A549 (cell line): ENCODE measurements around the gene TMEM164.

ENCODE experiments used
- BHLHE40 ChIP-seq: IDR thresholded peaks from 2 replicates; pipeline ENCODE4 v1.6.1; 2012; ENCODE audit warnings: low read depth, low read length, inconsistent platforms
- JUNB ChIP-seq: fragments of >200 bp; sonication (Bioruptor Twin); formaldehyde crosslinking; IDR thresholded peaks from 2 replicates; pipeline ENCODE4 v1.6.1; 2016
- NFE2L2 ChIP-seq: fragments of 150-350 bp; conservative IDR thresholded peaks from 2 replicates; pipeline ENCODE4 v1.6.1; 2014; ENCODE audit warnings: low read length
- PHF8 ChIP-seq: fragments of 200-600 bp; sonication (generic); IDR thresholded peaks from 2 replicates; pipeline ENCODE4 v1.6.1; 2016; ENCODE audit warnings: low read depth, mild to moderate bottlenecking, antibody characterized with exemption, moderate library complexity, borderline replicate concordance
- POLR2A ChIP-seq: IDR thresholded peaks from 2 replicates; pipeline ENCODE4 v1.6.1; 2012; ENCODE audit warnings: mild to moderate bottlenecking, low read length
- RNF2 ChIP-seq: fragments of 200-600 bp; sonication (generic); IDR thresholded peaks from 2 replicates; pipeline ENCODE4 v1.6.1; 2016; ENCODE audit warnings: low read depth, mild to moderate bottlenecking, antibody characterized with exemption, moderate library complexity, borderline replicate concordance
- TF ChIP-seq, protein P1 (sequence below): fragments of >200 bp; sonication (Bioruptor Twin); formaldehyde crosslinking; IDR thresholded peaks from 3 replicates; pipeline ENCODE4 v1.5.1; 2016

DNA sequence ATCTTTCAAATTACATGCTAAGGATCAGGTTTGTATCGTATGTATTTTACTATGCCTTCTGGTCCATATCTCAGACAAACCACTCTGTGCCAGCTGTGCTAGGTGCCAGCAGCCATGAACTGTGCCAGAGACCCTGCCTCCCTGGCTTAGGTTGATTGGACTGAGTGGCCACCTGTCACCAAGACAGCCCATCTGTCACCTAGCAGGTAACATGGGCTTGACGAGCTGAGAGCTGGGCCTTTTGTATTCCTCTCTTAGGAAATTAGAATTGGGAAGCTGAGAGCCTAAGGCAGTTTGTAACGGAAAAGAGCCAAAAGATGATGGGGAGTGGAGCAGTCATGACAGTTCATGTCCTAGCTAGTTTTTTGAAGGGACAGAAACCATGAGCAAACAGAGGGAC is 42.5 kb downstream of the TMEM164 start:
- TF ChIP-seq RNF2 (no peak), POLR2A (no peak), NFE2L2 (no peak), PHF8 (no peak), JUNB (no peak), BHLHE40 (no peak)
- TF ChIP-seq, protein P1, sequence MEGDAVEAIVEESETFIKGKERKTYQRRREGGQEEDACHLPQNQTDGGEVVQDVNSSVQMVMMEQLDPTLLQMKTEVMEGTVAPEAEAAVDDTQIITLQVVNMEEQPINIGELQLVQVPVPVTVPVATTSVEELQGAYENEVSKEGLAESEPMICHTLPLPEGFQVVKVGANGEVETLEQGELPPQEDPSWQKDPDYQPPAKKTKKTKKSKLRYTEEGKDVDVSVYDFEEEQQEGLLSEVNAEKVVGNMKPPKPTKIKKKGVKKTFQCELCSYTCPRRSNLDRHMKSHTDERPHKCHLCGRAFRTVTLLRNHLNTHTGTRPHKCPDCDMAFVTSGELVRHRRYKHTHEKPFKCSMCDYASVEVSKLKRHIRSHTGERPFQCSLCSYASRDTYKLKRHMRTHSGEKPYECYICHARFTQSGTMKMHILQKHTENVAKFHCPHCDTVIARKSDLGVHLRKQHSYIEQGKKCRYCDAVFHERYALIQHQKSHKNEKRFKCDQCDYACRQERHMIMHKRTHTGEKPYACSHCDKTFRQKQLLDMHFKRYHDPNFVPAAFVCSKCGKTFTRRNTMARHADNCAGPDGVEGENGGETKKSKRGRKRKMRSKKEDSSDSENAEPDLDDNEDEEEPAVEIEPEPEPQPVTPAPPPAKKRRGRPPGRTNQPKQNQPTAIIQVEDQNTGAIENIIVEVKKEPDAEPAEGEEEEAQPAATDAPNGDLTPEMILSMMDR = no peak
